ENCODE results near the gene PLXNA4. TPM values are rescaled to one million over a fixed set of nuclear protein-coding genes. Genes with fewer than 3 reads are reported as not detected.

Gene PLXNA4
- total RNA-seq, 1 donor from 2014 or later, result 16.2 TPM

DNA sequence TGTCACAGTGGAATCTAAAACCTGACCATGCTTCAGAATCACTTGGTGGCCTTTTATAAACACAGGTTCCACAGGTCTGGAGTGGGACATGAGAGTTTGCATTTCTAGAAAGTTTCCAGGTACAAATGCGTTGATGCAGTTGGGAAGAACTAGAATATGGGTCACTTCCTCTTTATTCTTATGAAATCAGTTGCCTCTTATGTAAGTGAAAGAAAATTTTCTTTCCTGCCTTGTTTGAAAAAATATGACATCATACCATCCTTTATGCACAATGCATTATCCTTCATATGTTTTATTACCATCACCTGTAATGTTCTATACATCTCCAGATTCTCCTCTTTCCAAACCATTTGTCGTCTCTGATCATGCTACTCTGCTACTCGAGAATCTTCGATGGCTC lies 44.0 kb downstream of the PLXNA4 start:
- Mint-ChIP-seq H3K9me3 (ENCODE audit: unreplicated experiment) (peaks cover 5% of the 10 kb centered on the region), H3K4me1 (ENCODE audit: low read depth, unreplicated experiment) (peaks cover 3% of the 10 kb centered on the region), H3K27ac (ENCODE audit: unreplicated experiment) (no peak overlapping the region), H3K27me3 (ENCODE audit: unreplicated experiment) (no peaks in the 10 kb centered on the region), H3K36me3 (ENCODE audit: unreplicated experiment) (no peaks in the 10 kb centered on the region), H3K4me3 (ENCODE audit: unreplicated experiment) (no peak overlapping the region)
- no peak for DNase-seq
- TF ChIP-seq, protein P1, sequence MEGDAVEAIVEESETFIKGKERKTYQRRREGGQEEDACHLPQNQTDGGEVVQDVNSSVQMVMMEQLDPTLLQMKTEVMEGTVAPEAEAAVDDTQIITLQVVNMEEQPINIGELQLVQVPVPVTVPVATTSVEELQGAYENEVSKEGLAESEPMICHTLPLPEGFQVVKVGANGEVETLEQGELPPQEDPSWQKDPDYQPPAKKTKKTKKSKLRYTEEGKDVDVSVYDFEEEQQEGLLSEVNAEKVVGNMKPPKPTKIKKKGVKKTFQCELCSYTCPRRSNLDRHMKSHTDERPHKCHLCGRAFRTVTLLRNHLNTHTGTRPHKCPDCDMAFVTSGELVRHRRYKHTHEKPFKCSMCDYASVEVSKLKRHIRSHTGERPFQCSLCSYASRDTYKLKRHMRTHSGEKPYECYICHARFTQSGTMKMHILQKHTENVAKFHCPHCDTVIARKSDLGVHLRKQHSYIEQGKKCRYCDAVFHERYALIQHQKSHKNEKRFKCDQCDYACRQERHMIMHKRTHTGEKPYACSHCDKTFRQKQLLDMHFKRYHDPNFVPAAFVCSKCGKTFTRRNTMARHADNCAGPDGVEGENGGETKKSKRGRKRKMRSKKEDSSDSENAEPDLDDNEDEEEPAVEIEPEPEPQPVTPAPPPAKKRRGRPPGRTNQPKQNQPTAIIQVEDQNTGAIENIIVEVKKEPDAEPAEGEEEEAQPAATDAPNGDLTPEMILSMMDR (IDR thresholded peaks at IDR 0.05; ENCODE audit: partially characterized antibody, unreplicated experiment), result no peak

DNA sequence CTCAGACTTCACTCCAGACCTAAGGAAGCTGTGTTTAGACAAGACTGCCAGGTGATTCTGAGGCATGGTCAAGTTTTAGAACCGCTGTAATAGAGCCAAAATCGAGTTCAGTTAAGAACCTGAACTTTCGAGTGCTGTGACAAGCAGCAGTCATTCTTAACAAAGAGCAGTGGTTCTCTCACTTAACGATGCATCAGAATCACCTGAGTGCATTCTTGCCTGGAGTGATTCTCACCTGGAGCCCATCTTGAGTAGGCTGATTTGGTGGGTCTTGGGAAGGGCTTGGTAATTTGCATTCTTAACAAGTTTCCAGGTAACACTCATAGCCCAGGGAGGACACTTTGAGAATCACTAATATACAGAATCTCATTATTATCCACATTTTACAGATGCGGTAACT lies 44.7 kb downstream of the PLXNA4 start:
- Mint-ChIP-seq H3K36me3 (ENCODE audit: unreplicated experiment) (no peaks in the 10 kb centered on the region), H3K27me3 (ENCODE audit: unreplicated experiment) (no peaks in the 10 kb centered on the region)

DNA sequence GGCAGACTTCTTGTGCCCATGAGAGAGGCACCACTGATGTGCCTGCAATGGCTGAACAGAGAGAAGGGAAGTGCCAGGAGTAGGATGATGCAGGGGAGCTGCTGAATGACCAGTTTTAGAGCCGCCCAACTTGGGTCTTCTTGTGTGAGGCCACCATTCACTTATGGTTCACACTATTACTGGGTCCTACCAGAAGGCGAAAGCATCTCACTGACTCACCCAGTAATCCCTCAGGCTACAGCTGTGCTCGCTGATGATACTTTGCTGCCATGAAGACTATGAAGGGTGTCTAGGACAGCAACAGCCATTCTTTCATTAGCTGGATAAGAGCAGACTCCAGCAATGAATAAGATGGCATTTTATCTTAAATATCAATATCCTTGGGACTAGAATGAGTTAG lies 47.6 kb downstream of the PLXNA4 start:
- Mint-ChIP-seq H3K4me3 (ENCODE audit: unreplicated experiment) (no peak overlapping the region), H3K4me1 (ENCODE audit: low read depth, unreplicated experiment) (peaks cover 5% of the 10 kb centered on the region), H3K36me3 (ENCODE audit: unreplicated experiment) (no peaks in the 10 kb centered on the region), H3K27ac (ENCODE audit: unreplicated experiment) (no peak overlapping the region), H3K9me3 (ENCODE audit: unreplicated experiment) (peaks cover 7% of the 10 kb centered on the region), H3K27me3 (ENCODE audit: unreplicated experiment) (no peaks in the 10 kb centered on the region)
- TF ChIP-seq, protein P1 (IDR thresholded peaks at IDR 0.05; ENCODE audit: partially characterized antibody, unreplicated experiment), result no peak
- DNase-seq, result no peak

More for the DNA sequence above, 44.7 kb downstream of the PLXNA4 start:
- H3K4me3 Mint-ChIP-seq (ENCODE audit: unreplicated experiment), result no peak overlapping the region
- peaks cover 5% of the 10 kb centered on the region for H3K4me1 Mint-ChIP-seq (ENCODE audit: low read depth, unreplicated experiment)
- TF ChIP-seq, protein P1 (IDR thresholded peaks at IDR 0.05; ENCODE audit: partially characterized antibody, unreplicated experiment), result no peak
- H3K9me3 Mint-ChIP-seq (ENCODE audit: unreplicated experiment), result peaks cover 5% of the 10 kb centered on the region
- H3K27ac Mint-ChIP-seq (ENCODE audit: unreplicated experiment), result no peak overlapping the region
- no peak for DNase-seq

GRCh38 chr7:132527467-132528410 lies 48.5 kb downstream of the PLXNA4 start:
- DNase-seq, result no peak

More at GRCh38 chr7:132527467-132528410, 48.5 kb downstream of the PLXNA4 start:
- TF ChIP-seq, protein P1 (IDR thresholded peaks at IDR 0.05; ENCODE audit: partially characterized antibody, unreplicated experiment), result no peak
- H3K27me3 Mint-ChIP-seq (ENCODE audit: unreplicated experiment), result no peaks in the 10 kb centered on the region
- H3K27ac Mint-ChIP-seq (ENCODE audit: unreplicated experiment), result no peak overlapping the region
- peaks cover 7% of the 10 kb centered on the region for H3K9me3 Mint-ChIP-seq (ENCODE audit: unreplicated experiment)
- peaks cover 5% of the 10 kb centered on the region for H3K4me1 Mint-ChIP-seq (ENCODE audit: low read depth, unreplicated experiment)
- H3K36me3 Mint-ChIP-seq (ENCODE audit: unreplicated experiment), result no peaks in the 10 kb centered on the region
- no peak overlapping the region for H3K4me3 Mint-ChIP-seq (ENCODE audit: unreplicated experiment)
